Activated CD8-positive, alpha-beta memory T cell treated with anti-CD3 and anti-CD28 coated beads for 24 hours (primary cell): Measurements from ENCODE around the gene CAMK4.
A peak's percentile ranks its signal among the peaks of the same experiment; 100 is the strongest.
"Not testable (repeated sequence)": the region's sequence is repeated elsewhere in the genome, so short reads cannot be mapped to it uniquely, and the experiment has no call there.

Source experiments
- DNase-seq: peaks from one replicate; pipeline ENCODE4 v3.0.0-alpha.2; 2020

Gene CAMK4

DNA sequence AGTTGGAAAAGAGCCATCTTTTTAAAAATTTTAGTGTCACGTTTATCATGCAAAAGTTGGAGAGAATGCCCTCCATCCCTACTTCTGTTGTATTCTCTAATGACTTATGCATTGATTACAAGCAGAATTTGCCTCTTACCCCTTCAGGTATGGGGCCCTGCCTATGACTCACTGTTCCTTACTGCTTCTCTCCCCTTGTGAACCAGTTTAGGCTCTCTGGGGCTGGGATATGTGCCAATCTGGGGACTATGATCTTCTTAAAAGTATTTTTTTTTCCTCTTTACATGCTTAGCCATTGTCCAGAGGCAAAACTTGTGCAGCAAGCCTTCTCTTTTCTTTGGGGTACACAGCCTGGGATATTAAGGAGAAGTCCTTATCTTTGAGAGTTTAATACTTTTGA lies 37.4 kb downstream of the CAMK4 start:
- no peak for DNase-seq

DNA sequence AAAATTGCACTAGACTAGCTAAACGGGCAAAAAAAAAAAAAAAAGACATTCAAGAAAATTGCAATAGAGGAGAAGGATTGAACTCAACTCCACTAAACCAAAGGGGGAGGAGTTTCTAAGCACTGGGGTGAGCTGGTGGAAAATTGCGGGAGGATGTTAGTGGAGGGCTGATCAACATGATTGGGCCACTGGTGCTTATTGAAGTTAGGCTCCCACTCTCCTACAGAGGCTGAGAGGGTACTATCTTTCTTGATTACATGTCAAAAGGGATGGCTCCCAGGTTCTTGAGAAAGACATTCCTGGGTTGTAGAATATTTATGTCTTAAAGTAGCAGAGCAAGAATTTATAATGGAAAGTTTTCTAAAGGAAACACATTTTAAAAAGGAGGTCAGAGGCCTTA lies 38.0 kb downstream of the CAMK4 start:
- no peak for DNase-seq

DNA sequence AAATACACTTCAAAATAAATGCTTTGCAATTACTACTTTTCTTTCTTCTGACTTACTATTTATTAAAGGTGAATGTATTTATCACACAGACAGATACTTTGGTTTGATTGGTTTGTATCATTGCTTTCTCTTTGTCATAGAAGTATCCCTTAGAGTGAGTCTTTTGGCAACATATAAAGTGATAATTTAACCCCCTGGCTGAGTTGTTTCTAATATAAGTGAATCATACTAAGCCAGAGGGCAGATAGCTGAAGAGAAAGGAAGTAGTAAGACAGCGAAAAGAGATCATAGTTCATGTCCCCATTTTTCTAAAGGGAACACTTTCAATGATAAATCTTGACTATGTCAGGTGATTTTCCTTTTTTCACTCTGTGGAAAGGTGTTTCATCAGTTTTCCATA lies 38.6 kb downstream of the CAMK4 start:
- no peak for DNase-seq

DNA sequence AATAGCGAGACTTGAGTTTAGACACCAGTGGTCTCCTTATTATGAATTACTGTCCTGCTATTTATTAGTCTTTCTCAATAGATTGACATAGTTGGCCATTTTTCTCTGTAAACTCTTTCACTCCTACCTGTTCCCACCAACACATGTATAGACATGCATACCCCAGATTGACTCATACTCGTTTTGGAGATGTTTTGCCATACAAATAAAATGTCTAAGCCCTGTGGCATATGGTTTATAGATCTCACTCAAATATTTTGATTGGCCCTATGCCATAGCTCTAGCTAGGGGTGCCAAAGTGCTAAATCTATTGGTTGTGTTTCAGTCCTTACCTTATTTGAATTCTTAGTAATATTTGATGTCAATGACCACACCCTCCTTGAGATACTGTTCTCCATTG lies 42.3 kb downstream of the CAMK4 start:
- DNase-seq = no peak

DNA sequence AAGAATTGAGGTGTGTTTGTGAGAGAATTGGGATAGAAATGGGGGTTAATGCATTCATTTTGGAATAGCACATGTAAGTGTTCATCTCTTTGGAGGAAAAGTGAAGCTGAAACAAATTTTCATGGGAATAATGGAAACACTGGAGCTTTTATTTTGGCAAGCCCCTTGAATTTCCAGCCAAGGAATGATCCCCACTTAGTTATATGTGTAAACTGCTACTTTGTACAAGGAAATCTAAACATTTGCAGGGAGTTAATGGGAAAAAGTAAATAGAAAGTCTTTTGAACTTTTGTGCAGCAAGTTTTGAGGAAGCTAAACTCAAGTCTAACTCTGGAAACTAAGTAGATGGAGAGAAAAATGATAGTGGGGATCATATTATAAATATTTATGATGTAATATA lies 44.1 kb downstream of the CAMK4 start:
- no peak for DNase-seq

DNA sequence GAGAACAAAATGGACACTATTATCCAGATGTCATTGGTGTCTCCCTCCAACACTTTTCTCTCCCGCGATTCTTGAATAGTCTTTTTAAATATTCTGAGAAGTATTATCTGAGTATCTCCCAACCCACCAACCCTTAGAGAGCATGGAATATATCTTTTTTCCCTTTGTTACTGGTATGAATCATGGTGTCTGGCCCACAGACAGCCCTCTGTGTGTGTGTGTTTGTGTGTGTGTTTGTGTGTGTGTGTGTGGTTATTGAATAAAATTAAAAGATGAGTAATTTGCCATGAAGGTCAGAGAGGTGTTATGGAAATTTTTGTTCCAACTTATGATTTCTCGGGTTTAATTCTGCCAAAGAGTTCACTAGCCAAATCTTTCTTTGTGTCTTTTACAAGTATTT lies 47.7 kb downstream of the CAMK4 start:
- DNase-seq = no peak

DNA sequence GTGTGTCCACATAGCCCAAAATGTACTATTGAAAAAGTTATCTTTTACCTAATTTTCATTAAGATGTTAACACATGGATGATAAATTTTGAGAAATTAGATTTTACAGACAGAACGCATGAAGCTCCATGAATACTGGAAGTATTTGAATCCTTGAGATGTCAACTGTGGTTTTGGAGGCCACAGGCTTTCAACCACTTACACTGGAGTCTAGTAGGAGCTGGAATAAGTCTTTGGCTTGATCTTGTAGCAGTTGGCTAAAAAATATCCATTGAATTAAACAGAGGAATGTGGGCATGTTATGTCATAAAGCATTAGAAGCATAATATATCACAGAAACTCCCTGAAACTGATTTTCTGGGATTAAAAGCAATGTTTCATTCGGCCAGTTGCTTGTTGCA lies 52.9 kb downstream of the CAMK4 start:
- no peak for DNase-seq

DNA sequence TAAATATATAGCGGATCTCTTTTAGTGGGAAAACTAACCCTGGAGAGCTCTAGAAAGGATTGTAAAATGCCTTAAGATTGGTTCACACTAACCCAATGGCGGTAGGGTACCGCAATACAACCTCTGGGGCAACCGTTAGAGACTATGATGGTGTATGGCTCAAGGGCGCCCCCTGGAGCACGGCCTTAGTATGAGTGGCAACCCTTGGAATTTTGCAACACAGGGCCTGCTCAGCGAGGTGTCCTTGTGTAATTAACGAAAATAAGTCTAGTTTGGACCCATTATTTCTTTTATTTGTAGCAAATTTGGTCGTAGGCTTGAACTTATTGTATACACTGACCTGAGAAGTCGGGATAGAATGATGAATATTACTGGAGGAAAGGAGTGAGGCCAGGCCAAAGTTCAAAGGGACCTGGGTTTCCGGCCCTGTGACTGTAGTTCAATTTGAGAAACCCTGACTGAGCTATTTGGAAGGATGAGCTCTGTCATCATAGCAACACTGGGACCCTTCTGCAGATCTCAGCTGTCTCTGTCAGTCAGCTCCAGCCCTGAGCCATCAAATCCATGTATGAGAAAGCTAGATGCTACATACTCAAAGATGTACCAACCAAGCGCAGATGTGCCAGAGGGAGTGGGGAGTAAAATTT lies 54.8 kb downstream of the CAMK4 start:
- DNase-seq = peak; percentile 98

DNA sequence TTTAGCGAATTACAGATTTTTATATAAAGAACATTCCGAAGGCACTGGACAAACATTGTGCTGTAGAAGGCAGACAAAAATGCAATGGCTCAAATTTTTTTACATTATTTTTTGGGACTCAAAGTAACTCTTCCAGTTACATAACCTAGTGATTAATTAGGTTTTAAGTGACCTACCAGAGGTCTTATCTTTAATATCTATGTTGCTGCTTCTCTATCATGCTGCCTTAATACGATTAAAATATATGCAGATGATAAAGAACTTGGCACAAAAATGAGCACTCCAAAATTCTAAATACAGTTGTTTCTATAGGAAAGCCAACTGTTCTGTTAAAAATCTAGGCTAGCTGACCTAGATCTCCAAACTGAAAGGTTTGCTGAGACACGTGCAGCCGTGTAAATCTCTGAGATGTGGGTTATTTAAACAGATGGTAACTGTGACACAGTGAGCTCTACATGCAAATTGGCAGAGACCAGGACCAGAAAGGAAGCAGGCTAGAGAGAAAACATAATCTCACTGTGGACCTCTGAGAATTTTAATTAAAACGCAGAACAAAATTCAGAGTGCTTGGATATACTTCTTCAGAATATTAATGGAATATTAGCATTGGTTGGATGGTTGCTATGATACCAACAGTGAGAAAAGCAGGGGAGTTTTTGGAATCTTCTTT lies 56.2 kb downstream of the CAMK4 start:
- DNase-seq = no peak

DNA sequence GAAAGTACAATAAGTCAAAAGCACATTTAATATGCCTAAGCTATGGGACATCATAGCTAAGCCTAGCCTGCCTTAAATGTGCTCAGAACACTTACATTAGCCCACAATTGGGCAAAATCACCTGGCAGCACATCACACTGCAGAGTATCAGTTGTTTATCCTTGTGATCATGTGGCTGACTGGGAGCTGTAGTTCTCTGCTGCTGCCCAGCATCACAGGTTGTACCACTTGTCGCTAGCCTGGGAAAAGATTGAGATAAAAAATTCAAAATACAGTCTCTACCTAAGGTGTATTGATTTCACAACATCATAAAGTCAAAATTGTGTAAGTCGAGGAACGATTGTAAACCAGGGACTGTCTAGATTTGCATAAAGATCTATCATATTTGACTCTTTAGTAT lies 58.6 kb downstream of the CAMK4 start:
- DNase-seq = no peak

DNA sequence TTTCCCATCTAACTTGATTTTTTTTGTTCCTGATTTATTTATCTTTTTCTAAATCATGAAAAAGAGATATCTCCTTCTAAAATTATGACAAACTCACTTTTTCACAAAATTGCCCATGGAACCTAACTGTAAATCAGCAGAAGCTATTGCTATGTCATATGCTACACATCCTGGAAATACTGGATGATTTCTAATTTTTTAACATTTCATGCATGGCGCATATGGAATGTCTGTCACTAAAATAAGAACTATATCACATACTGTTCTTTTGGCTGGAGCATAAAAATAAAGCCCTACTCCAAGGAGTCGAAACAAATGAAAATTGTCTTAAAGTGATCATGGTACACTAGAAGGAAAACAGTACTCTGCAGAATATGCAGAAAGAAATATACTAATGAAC lies 60.6 kb downstream of the CAMK4 start:
- DNase-seq = no peak

DNA sequence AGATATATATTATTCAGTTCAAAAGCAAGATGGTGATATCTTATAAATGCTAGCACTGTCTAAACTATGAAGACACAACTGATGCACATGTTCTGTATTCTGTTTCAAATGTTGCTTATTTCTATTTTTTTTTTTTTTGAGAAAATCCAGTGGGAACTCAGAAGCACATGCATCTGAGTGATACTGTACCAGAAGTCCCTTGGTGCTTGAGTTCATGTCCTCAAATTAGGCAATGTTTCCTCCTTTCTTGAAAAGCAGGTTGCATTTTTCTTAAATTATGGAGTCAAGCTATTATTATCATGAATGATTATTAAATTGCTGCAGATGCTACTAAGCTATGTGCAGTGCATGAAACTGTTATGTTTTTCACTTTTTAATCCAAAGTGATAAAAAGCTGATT lies 70.4 kb downstream of the CAMK4 start:
- DNase-seq = no peak

DNA sequence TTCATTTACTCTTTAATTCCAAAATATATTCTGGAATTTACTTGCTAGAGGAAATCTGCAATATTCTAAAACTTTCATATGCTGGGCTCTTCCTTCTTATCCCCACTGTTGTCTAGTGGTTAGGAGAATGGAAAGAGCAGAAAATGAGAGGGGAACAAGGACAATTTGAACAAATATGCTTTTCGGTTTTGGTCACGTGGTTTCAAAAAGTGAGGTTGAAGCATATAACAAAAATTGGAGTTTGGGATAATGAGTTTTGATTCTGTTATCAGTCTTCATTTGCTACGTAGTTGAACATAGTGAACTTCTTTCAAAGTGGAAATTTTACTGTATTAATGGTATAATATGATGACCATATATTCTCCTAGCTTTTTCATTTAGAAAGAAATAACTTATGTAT lies 71.5 kb downstream of the CAMK4 start:
- no peak for DNase-seq

DNA sequence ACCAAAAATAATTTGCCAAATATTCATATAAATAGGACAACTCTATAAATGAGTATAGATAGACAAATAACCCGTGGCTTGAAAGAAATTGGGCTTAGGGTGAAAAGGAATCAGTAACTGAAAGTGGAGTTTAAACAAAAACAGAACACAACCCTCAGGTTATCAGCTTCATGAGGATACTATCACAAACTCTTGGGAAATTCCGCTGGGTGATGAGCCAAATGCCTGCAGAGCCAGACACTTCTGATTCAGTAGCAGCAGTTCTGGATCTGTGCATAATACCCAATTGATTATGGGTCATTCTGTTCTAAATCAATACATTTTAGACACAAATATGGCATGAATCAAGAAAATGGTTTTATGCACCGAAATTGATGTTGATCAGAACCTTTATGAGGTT lies 72.4 kb downstream of the CAMK4 start:
- DNase-seq = no peak

DNA sequence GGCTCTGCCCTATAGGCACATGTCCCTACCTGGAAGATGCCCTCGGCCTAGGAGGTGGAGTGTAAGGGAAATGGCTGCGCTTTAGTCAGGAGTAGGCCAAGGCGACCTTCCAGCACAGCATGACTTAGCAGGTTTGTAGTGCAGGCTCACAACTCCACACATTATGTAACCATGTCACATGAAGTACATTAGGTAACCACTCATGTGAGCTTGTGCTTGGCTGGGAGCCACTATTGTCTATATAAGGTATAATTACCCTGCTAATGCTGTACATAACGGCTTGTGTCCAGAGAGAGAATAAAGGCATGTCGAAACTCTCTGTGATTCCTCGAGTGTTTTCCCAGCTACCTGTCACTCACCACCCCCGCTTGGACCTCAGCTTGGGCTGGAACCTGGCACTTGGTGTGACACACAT lies 74.9 kb downstream of the CAMK4 start:
- DNase-seq = no peak

DNA sequence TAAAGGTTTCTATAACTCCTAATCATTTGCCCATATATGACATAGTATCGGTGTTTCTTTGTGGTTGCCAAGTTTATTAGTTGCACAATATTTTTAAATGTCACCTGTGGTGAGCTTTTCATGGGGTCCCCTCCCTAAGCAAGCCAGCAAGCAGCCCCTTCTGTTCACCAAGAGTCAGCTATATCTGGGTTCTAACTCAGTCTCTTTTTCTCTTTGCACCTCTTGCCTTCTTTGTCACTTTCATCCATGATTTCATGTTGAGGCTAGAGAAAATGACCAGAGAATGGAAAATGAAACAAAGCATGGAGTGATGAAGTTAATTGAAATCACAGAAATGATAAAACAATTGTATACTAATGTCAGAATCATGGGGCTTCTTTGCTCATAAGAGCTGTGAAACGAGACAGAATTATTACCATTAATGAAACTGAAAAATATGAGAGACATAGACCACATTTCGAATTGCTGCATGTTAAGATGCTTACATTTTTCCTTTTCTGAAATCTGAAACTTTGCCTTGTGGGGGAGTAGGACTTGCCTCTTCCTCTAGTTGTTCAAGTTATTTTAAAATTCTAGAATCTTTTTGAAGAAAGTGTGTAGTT lies 75.7 kb downstream of the CAMK4 start:
- DNase-seq = no peak

DNA sequence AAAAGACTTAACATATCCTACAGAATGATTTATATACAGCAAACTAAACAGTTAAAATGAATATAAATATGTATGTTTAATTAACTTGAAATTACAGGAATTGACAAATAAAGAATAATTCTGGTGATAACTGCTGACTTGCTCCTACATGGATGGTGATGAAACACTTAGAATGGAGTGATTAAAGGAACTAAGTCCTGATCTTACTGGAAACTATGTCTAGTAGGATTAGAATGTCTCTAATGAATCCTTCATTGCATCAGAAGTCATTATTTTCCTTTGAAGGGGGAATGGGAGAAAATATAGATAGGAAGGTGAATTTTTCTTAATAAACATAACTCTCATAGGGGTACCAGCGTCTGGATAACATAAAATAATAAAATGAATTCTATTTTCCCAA lies 77.1 kb downstream of the CAMK4 start:
- DNase-seq = no peak

DNA sequence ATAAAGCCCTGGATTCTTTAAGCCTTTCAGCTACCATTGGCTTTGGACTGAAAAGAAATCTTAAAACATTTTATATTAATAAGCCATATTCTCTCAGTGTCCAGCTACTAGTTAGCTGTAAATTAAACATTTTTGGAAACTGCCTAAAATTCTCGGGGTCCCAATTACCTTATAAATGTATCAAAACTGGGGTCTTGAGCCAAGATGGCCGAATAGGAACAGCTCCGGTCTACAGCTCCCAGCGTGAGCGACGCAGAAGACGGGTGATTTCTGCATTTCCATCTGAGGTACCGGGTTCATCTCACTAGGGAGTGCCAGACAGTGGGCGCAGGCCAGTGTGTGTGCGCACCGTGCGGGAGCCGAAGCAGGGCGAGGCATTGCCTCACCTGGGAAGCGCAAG lies 77.9 kb downstream of the CAMK4 start:
- DNase-seq = not testable (repeated sequence)

DNA sequence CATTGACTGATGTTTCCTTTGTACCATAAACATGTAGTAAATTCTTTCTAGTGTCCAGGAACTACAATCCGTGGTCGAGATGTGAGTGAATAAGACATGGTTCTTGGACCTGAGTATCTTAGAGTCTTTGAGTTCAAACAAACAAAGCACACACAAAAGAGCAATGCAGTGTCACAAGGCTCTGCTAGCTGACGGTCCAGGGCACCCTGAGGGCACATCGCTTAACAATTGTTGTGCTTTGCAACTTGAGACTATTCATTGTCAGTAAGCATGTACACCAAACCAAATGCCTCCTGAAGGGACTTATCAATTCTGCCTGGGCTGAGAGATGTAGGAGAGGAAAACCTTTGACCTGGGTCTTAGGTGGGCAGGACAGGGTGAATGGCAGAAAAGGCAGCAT lies 84.8 kb downstream of the CAMK4 start:
- DNase-seq = no peak

DNA sequence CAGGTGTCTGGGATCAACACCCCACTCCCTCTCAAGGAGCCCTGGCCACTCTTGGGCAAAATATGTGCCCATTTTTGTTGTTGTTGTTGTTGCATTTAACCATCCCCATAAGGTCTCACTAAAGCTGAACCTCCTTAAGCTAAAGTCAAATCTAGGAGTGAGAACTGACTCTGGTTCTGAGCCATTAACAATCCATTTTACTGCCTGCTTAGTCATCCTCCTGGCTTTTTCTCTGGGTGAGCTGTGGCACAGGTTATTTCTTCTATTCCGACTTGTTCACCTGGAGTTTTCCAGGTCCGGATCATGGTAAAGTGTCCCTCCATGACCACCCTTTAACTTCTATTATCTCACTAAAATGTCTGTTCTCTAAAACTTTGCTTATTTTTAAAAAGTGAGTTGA lies 85.2 kb downstream of the CAMK4 start:
- DNase-seq = no peak

DNA sequence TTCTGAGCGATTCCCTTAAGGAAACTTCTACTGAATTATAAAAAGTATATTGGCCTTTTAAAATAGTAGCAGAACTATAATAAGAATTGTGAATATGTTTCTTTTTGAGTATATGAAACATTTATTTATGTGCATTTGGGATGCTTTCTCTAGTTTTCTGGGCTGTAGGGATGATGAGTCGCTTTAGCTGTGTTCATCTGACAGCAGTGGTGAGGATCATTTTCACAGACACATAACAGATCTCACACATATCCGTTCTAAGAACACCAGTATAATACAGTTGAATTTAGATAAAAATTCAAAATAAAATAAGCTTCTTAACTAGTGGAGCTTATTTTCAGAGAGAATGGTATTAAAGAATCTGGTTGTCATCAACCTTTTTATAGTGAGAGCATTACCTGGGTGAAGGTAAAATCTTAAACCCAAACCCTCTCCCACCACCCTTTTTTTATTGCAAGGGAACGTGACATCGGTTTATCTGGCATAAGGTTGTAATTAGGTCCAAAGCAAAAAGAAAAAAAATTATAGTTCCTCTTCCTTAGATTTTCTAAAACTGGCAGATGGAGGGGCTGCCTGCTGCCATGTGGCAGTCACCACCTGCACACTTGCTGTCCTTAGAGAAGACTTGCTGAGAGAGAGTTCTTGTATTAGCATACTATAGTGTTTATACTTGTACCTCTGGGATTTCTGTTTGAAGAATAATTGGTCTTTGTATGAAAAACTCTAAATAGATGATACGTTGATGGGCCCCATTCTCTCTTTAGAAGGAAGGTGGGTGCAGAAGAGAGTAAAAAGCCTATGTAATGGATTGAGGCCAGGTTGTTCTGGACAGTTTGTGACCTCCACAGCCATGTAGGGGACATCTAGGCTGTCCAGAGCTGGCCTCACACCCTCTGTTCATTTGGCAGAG lies 86.8 kb downstream of the CAMK4 start:
- DNase-seq = no peak

DNA sequence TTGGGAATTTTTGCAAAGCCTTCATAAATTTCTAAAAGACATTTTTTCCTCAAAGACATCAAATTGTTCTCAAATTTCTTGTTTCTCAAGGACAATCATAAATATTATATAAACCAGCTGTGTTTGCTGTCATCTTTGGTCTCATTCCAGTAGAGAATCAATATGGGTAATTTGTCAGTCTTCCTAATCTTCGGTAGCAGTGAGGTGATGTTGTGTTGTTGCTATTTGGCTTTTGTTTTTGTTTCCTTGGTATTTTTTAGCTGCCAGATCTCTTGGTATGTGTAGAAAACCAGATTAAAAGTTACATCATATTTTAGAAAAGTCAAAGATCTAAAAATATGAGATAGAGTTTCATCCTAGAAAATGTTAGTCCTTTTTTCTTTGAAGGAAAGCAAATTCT lies 87.5 kb downstream of the CAMK4 start:
- DNase-seq = no peak

DNA sequence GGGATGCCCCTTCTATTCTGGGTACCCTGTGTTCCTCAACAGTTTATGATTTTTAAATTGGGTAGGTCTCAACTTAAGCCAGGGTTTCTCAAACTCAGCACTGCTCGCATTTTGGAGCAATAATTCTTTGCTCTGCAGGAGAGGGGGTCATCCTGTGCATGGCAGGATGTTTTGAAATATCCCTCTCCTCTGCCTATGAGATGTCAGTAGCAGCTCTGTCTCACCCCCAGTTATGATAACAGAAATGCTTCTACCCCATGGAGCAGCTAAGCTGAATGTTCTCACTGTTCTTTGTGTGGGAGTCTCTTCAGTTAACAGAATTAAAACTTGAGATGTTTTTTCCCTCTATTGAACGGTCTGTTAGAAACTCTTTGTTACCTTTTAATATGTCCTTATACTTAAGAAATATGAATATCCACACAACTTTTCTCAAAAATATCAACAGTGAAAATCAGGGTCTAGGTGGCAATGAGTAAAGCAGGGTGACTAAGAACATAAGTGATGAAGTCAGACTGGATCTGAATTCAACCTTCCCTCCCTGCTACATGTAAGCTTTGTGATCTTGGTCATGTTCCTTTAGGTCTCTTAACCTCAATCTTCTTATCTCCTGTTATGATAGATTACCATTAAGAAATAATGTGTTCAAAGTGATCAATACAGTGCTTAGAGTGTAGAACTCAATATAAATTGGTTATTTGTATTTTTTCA lies 89.0 kb downstream of the CAMK4 start:
- DNase-seq = no peak
